ENCODE data around the gene ERMAP.

DNA sequence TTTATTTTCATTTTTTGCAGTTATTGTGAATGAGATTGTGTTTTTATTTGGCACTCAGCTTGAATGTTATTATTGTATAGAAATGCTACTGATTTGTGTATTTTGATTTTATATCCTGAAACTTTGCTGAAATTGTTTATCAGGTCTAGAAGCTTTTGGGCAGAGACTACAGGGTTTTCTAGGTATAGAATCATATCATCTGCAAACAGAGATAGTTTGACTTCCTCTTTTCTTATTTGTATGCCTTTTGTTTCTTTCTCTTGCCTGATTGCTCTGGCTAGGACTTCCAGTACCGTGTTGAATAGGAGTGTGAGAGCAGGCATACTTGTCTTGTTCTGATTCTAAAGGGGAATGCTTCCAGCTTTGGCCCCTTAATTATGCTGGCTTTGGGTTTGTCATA, 56.7 kb downstream of the ERMAP start:
- TF ChIP-seq, protein P1, sequence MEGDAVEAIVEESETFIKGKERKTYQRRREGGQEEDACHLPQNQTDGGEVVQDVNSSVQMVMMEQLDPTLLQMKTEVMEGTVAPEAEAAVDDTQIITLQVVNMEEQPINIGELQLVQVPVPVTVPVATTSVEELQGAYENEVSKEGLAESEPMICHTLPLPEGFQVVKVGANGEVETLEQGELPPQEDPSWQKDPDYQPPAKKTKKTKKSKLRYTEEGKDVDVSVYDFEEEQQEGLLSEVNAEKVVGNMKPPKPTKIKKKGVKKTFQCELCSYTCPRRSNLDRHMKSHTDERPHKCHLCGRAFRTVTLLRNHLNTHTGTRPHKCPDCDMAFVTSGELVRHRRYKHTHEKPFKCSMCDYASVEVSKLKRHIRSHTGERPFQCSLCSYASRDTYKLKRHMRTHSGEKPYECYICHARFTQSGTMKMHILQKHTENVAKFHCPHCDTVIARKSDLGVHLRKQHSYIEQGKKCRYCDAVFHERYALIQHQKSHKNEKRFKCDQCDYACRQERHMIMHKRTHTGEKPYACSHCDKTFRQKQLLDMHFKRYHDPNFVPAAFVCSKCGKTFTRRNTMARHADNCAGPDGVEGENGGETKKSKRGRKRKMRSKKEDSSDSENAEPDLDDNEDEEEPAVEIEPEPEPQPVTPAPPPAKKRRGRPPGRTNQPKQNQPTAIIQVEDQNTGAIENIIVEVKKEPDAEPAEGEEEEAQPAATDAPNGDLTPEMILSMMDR (IDR thresholded peaks at IDR 0.05): no peak
- no peak for TF ChIP-seq POLR2A (IDR thresholded peaks at IDR 0.05)
